ENCODE measurements around the gene VEPH1.

VEPH1 gene

GRCh38 chr3:157541506-157542236, 38.5 kb upstream of the VEPH1 start:
- no peak overlapping the region for H3K27ac ChIP-seq (ENCODE audit: low read depth, low read length)
- 0 out of 2 replicates have a peak, but pooled peaks cover 5% of the 10 kb centered on the region for H3K27me3 ChIP-seq (ENCODE audit: control insufficient read depth, low read length)
- no peaks in the 10 kb centered on the region for H4K20me1 ChIP-seq (ENCODE audit: control insufficient read depth, insufficient read depth, low read depth, low read length)
- TF ChIP-seq CTCF (IDR thresholded peaks at IDR 0.05; ENCODE audit: low read depth, low read length, poor library complexity, severe bottlenecking) (no peak), EZH2phosphoT487 (IDR thresholded peaks at IDR 0.05; ENCODE audit: borderline replicate concordance, low read length) (no peak)
- no peaks in the 10 kb centered on the region for H3F3A ChIP-seq (ENCODE audit: control insufficient read depth, insufficient read depth)
- no peak overlapping the region for H3K4me2 ChIP-seq (ENCODE audit: low read length)
- no peaks in the 10 kb centered on the region for H3K9me2 ChIP-seq (replicated peaks; ENCODE audit: control insufficient read depth, low read length)
- no peaks in the 10 kb centered on the region for H3K36me3 ChIP-seq (ENCODE audit: control insufficient read depth, low read length)
- no peaks in the 10 kb centered on the region for H3K79me2 ChIP-seq (ENCODE audit: control insufficient read depth, low read length)
- H3K9me3 ChIP-seq (ENCODE audit: control insufficient read depth, insufficient read depth, low read length), result no peaks in the 10 kb centered on the region
- no peaks in the 10 kb centered on the region for H3K4me1 ChIP-seq (ENCODE audit: control insufficient read depth, low read length)
- H3K4me3 ChIP-seq (ENCODE audit: low read length), result no peak overlapping the region

GRCh38 chr3:157540656-157541055, 37.4 kb upstream of the VEPH1 start:
- TF ChIP-seq CTCF (IDR thresholded peaks at IDR 0.05; ENCODE audit: low read depth, low read length, poor library complexity, severe bottlenecking) (no peak), EZH2phosphoT487 (IDR thresholded peaks at IDR 0.05; ENCODE audit: borderline replicate concordance, low read length) (no peak)
- no peaks in the 10 kb centered on the region for H3K79me2 ChIP-seq (ENCODE audit: control insufficient read depth, low read length)
- no peak overlapping the region for H3K27ac ChIP-seq (ENCODE audit: low read depth, low read length)
- no peaks in the 10 kb centered on the region for H3K9me3 ChIP-seq (ENCODE audit: control insufficient read depth, insufficient read depth, low read length)
- H3K4me2 ChIP-seq (ENCODE audit: low read length), result no peak overlapping the region
- H3K36me3 ChIP-seq (ENCODE audit: control insufficient read depth, low read length), result no peaks in the 10 kb centered on the region
- 0 out of 2 replicates have a peak, but pooled peaks cover 5% of the 10 kb centered on the region for H3K27me3 ChIP-seq (ENCODE audit: control insufficient read depth, low read length)
- H3K4me3 ChIP-seq (ENCODE audit: low read length), result no peak overlapping the region
- H3F3A ChIP-seq (ENCODE audit: control insufficient read depth, insufficient read depth), result no peaks in the 10 kb centered on the region
- H3K9me2 ChIP-seq (replicated peaks; ENCODE audit: control insufficient read depth, low read length), result no peaks in the 10 kb centered on the region
- no peaks in the 10 kb centered on the region for H4K20me1 ChIP-seq (ENCODE audit: control insufficient read depth, insufficient read depth, low read depth, low read length)
- no peaks in the 10 kb centered on the region for H3K4me1 ChIP-seq (ENCODE audit: control insufficient read depth, low read length)

GRCh38 chr3:157535667-157536066, 32.5 kb upstream of the VEPH1 start:
- no peak for TF ChIP-seq CTCF (IDR thresholded peaks at IDR 0.05; ENCODE audit: low read depth, low read length, poor library complexity, severe bottlenecking)
- TF ChIP-seq EZH2phosphoT487 (IDR thresholded peaks at IDR 0.05; ENCODE audit: borderline replicate concordance, low read length), result no peak
- Histone ChIP-seq H3K4me2 (ENCODE audit: low read length) (no peak overlapping the region), H3K4me1 (ENCODE audit: control insufficient read depth, low read length) (peaks cover 7% of the 10 kb centered on the region), H3F3A (ENCODE audit: control insufficient read depth, insufficient read depth) (no peaks in the 10 kb centered on the region), H3K27ac (ENCODE audit: low read depth, low read length) (no peak overlapping the region), H3K9me2 (replicated peaks; ENCODE audit: control insufficient read depth, low read length) (no peaks in the 10 kb centered on the region), H3K27me3 (ENCODE audit: control insufficient read depth, low read length) (0 out of 2 replicates have a peak, but pooled peaks cover 5% of the 10 kb centered on the region), H3K36me3 (ENCODE audit: control insufficient read depth, low read length) (no peaks in the 10 kb centered on the region), H3K9me3 (ENCODE audit: control insufficient read depth, insufficient read depth, low read length) (no peaks in the 10 kb centered on the region), H3K79me2 (ENCODE audit: control insufficient read depth, low read length) (no peaks in the 10 kb centered on the region), H3K4me3 (ENCODE audit: low read length) (no peak overlapping the region), H4K20me1 (ENCODE audit: control insufficient read depth, insufficient read depth, low read depth, low read length) (no peaks in the 10 kb centered on the region)

All from DOHH2 (cell line).